Mesodermal cell (in vitro differentiated cells): Measurements from ENCODE around the gene PTGER2.

Experiments
- H3K27ac ChIP-seq: 2 replicates; pipeline ENCODE4 v1.7.0; 2013; ENCODE audit warnings: mild to moderate bottlenecking, low read depth, low read length, moderate library complexity; ENCODE audit not compliant: severe bottlenecking
- H3K36me3 ChIP-seq: 2 replicates; pipeline ENCODE4 v1.7.1; 2013; ENCODE audit warnings: mild to moderate bottlenecking, low read length, moderate library complexity; ENCODE audit not compliant: control insufficient read depth, insufficient read depth
- H3K4me1 ChIP-seq: one replicate; pipeline ENCODE4 v1.7.1; 2013; ENCODE audit warnings: mild to moderate bottlenecking, low read length; ENCODE audit not compliant: insufficient read depth, control insufficient read depth, poor library complexity, severe bottlenecking
- H3K4me3 ChIP-seq: 2 replicates; pipeline ENCODE4 v1.7.0; 2013; ENCODE audit warnings: low read length, control low read depth, mild to moderate bottlenecking; ENCODE audit not compliant: insufficient read depth, poor library complexity, severe bottlenecking; ENCODE audit errors: extremely low read depth
- H3K9me3 ChIP-seq: 2 replicates; pipeline ENCODE4 v1.7.1; 2013; ENCODE audit warnings: mild to moderate bottlenecking, low read length, moderate library complexity; ENCODE audit not compliant: control insufficient read depth
- WGBS, 2 experiments: methylation state at CpG; one replicate each; pipeline ENCODE4 v1.1.5; 2013; ENCODE audit warnings: missing lambda C conversion rate in 2 of 2; ENCODE audit not compliant: insufficient coverage in 2 of 2; 5-methylcytosine and 5-hydroxymethylcytosine counted together

Gene PTGER2

GRCh38 chr14:52354242-52354641 lies 40.1 kb downstream of the PTGER2 start:
- peaks cover 8% of the 10 kb centered on the region for H3K9me3 ChIP-seq
- H3K27ac ChIP-seq: no peak overlapping the region
- no peaks in the 10 kb centered on the region for H3K36me3 ChIP-seq
- H3K4me1 ChIP-seq: peaks cover 24% of the 10 kb centered on the region
- no peak overlapping the region for H3K4me3 ChIP-seq

- Histone ChIP-seq H3K36me3 (no peaks in the 10 kb centered on the region), H3K4me3 (no peak overlapping the region), H3K9me3 (peaks cover 2% of the 10 kb centered on the region), H3K4me1 (peaks cover 24% of the 10 kb centered on the region), H3K27ac (peak overlapping the region; percentile 8)
- 67 to 71% methylated on average over 1 to 2 of the region's 2 CpGs for WGBS, 2 experiments
Observed at GRCh38 chr14:52355016-52355431, 40.9 kb downstream of the PTGER2 start.

DNA sequence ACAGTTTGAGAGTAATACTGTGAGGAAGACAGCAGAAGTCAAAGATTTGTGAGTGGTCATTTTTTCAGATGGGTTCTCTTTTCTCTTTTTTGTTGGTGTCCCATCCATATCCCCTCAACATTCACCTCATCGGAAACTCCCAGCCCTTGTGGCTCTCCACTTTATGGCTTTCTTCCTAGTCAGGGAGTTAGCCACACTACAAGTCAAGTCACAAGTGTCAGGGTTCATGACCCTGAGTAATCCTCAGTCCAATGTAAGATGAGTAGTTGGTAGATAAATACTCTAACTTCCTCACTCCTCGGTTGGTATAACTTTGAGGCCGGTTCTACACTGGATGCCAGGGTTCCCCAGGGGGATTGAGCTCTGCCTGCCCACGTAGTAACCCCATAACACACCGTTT lies 41.4 kb downstream of the PTGER2 start:
- H3K9me3 ChIP-seq: no peaks in the 10 kb centered on the region
- 43 to 45% methylated on average over 2 to 3 of the region's 5 CpGs for WGBS, 2 experiments
- H3K27ac ChIP-seq: no peak overlapping the region
- peaks cover 24% of the 10 kb centered on the region for H3K4me1 ChIP-seq
- no peaks in the 10 kb centered on the region for H3K36me3 ChIP-seq
- no peak overlapping the region for H3K4me3 ChIP-seq

DNA sequence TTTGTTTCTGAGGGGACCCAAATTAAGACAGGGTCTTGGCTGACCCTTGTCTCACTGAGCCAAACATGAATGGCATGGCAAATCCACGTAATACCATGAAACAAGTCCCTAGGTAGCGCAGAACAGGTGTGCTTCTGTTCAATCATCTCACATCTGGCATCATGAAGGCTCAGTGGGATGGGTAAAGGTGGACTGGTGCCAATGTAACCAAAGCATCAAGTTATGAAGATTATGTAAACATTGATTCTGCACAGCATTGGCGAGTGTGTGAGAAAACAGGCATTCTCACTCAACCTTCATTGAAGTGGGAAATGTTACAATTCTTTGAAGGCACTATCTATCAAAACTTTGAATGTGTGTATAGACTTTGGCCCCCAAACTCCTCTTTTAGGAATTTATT lies 41.9 kb downstream of the PTGER2 start:
- H3K36me3 ChIP-seq: no peaks in the 10 kb centered on the region
- 100% methylated on average over 2 to 3 of the region's 3 CpGs for WGBS, 2 experiments
- H3K4me3 ChIP-seq: no peak overlapping the region
- peaks cover 20% of the 10 kb centered on the region for H3K4me1 ChIP-seq
- no peak overlapping the region for H3K27ac ChIP-seq
- no peaks in the 10 kb centered on the region for H3K9me3 ChIP-seq

DNA sequence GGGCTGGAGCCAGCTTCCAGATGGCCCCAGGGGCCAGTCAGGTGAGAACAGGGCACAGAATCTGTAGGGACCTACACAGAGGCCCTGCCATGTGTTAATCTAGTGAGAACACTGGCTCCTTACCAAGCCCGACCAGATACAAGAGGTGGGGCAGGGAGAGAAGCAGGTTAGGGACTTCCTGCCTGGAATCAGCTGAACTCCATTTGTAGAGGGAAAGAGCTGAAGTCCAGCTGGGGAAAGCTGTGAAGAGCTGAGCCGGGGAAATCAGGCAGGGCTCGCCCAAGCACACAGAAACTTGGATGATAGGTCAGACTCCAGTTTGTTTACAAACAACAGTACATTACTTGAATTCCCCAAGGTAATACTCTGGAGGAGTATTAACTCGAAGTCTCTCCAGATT lies 46.7 kb downstream of the PTGER2 start:
- Histone ChIP-seq H3K4me1 (no peaks in the 10 kb centered on the region), H3K9me3 (no peaks in the 10 kb centered on the region), H3K36me3 (no peaks in the 10 kb centered on the region), H3K27ac (no peak overlapping the region), H3K4me3 (no peak overlapping the region)
- WGBS, 2 experiments: 52 to 69% methylated on average over 2 of the region's 4 CpGs

DNA sequence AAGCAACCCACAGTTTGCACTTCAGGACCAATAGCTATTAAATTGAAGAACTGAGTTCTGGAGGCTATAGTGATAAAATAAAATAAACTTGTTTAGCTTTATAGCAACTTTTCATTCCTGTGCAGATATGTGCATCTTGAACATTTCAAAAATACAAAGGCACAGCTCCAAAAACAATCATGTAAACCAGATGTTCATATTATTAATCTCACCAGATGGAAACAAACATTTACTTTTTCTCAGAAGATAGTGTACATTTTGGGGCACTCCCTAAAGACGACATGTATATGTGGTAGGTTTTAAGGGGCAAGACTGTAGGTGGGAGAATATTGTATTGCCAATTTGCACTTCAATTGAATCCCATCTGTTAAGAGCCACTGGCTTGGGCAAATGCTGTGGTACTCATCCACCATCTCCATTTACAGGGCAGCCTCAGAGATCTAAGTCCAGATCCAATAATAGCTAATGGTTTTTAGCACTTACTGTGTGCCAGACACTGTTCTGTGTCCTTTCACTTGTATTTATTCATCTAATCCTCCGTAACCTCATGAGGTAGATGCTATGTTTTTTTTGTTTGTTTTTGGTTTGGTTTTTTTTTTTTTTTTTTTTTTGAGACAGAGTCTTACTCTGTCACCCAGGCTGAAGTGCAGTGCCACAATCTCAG lies 49.1 kb downstream of the PTGER2 start:
- Histone ChIP-seq H3K4me3 (no peak overlapping the region), H3K36me3 (no peaks in the 10 kb centered on the region), H3K4me1 (no peaks in the 10 kb centered on the region), H3K27ac (no peak overlapping the region), H3K9me3 (no peaks in the 10 kb centered on the region)
- 60% methylated on average over 1 of the region's 2 CpGs; no CpG with 5 or more reads in 1 of the 2 experiments for WGBS, 2 experiments

- no peaks in the 10 kb centered on the region for H3K36me3 ChIP-seq
- WGBS, 2 experiments: 57% methylated on average over 1 of the region's 1 CpG; no CpG with 5 or more reads in 1 of the 2 experiments
- no peak overlapping the region for H3K27ac ChIP-seq
- no peak overlapping the region for H3K4me3 ChIP-seq
- no peaks in the 10 kb centered on the region for H3K4me1 ChIP-seq
- H3K9me3 ChIP-seq: no peaks in the 10 kb centered on the region
Observed at GRCh38 chr14:52363961-52364360, 49.8 kb downstream of the PTGER2 start.

- Histone ChIP-seq H3K27ac (no peak overlapping the region), H3K4me1 (no peaks in the 10 kb centered on the region), H3K36me3 (no peaks in the 10 kb centered on the region), H3K9me3 (no peaks in the 10 kb centered on the region), H3K4me3 (no peak overlapping the region)
- 100% methylated on average over 1 of the region's 1 CpG; no CpG with 5 or more reads in 1 of the 2 experiments for WGBS, 2 experiments
Observed at GRCh38 chr14:52365071-52365470, 51.0 kb downstream of the PTGER2 start.

DNA sequence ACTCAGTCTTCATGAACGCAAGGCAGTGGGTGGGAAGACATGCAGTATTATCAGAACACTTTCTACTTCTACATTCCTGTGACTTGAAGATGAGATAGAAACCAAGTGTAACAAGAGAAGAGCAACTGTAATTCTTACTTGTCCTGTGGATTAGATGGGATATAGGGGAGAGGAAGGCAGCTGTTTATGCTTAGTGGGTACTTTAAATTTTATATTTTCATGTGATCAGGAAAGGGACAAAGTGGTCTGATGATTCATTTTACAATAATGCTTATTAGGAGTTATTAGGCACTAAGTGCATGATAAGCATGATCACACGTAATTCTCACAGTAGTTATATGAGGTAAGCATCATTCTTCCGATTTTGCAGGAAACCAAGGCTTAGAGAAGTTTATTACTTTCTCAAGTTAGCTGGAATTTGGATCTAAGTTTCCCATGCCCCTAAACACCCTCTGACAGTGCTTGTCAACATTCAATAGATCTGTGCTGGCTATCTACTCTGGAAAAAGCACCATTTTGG lies 52.7 kb downstream of the PTGER2 start:
- H3K4me1 ChIP-seq: no peaks in the 10 kb centered on the region
- WGBS, 2 experiments: 60 to 83% methylated on average over 2 to 3 of the region's 3 CpGs
- no peaks in the 10 kb centered on the region for H3K36me3 ChIP-seq
- H3K4me3 ChIP-seq: no peak overlapping the region
- no peaks in the 10 kb centered on the region for H3K9me3 ChIP-seq
- no peak overlapping the region for H3K27ac ChIP-seq

- H3K4me3 ChIP-seq: no peak overlapping the region
- no peak overlapping the region for H3K27ac ChIP-seq
- no peaks in the 10 kb centered on the region for H3K36me3 ChIP-seq
- H3K9me3 ChIP-seq: no peaks in the 10 kb centered on the region
- 100% methylated on average over 1 to 2 of the region's 3 CpGs for WGBS, 2 experiments
- no peaks in the 10 kb centered on the region for H3K4me1 ChIP-seq
Observed at GRCh38 chr14:52369305-52369801, 55.2 kb downstream of the PTGER2 start.

GRCh38 chr14:52370406-52370935 lies 56.4 kb downstream of the PTGER2 start:
- no peaks in the 10 kb centered on the region for H3K9me3 ChIP-seq
- no peaks in the 10 kb centered on the region for H3K36me3 ChIP-seq
- H3K27ac ChIP-seq: no peak overlapping the region
- WGBS, 2 experiments: 100% methylated on average over 2 of the region's 4 CpGs
- H3K4me1 ChIP-seq: no peaks in the 10 kb centered on the region
- no peak overlapping the region for H3K4me3 ChIP-seq
